CD4-positive, alpha-beta T cell (primary cell): ENCODE results near the gene CDC123. TPM values are rescaled to one million over a fixed set of nuclear protein-coding genes. Genes with fewer than 3 reads are reported as not detected.
A peak's percentile ranks its signal among the peaks of the same experiment; 100 is the strongest.
"Not testable (repeated sequence)": the region's sequence is repeated elsewhere in the genome, so short reads cannot be mapped to it uniquely, and the experiment has no call there.

Experiments
- ATAC-seq: fragments of 200-7000 bp; cut with Tn5 transposase; one replicate; pipeline ENCODE4 v1.10.0; 2022; ENCODE audit warnings: mild to moderate bottlenecking; ENCODE audit not compliant: poor library complexity
- CTCF ChIA-PET: fragments of 350-600 bp; sonication (Branson Sonifier 250); formaldehyde crosslinking; loops from one replicate; lab custom pipeline; 2021; ENCODE audit warnings: antibody characterized with exemption, inconsistent platforms; lab: Charles Lee
- POLR2A ChIA-PET: fragments of 350-600 bp; sonication (Branson Sonifier 250); formaldehyde crosslinking; loops from one replicate; lab custom pipeline; 2021; ENCODE audit warnings: antibody characterized with exemption, inconsistent platforms; lab: Charles Lee
- DNase-seq, 14 experiments: peaks; one replicate each; pipeline ENCODE4 v3.0.0-alpha.2; 2013 to 2020; ENCODE audit warnings: mixed read lengths in 2 of 14
- H3K27ac ChIP-seq, 2 donors: one replicate each; pipeline versions ENCODE4 v1.5.1 to v1.7.0; 2013; ENCODE audit warnings: low read length in 2 of 2, low read depth in 1 of 2, mild to moderate bottlenecking in 1 of 2
- H3K27me3 ChIP-seq, 2 experiments: 1 replicate in 1 of 2; 2 replicates in 1 of 2; pipeline versions ENCODE4 v1.6.1 to v1.7.0; 2013; ENCODE audit warnings: low read length in 2 of 2, control low read depth in 1 of 2, mild to moderate bottlenecking in 1 of 2, moderate library complexity in 1 of 2; ENCODE audit not compliant: insufficient read depth in 2 of 2, control insufficient read depth in 1 of 2
- H3K36me3 ChIP-seq: one replicate; pipeline ENCODE4 v1.6.1; 2013; ENCODE audit warnings: low read length, control low read depth; ENCODE audit not compliant: insufficient read depth
- H3K4me1 ChIP-seq: one replicate; pipeline ENCODE4 v1.6.1; 2013; ENCODE audit warnings: low read length, control low read depth; ENCODE audit not compliant: insufficient read depth
- H3K4me3 ChIP-seq: one replicate; pipeline ENCODE4 v1.5.1; 2013; ENCODE audit warnings: mild to moderate bottlenecking, low read length, moderate library complexity
- H3K9me3 ChIP-seq, 2 experiments: 1 replicate in 1 of 2; 2 replicates in 1 of 2; pipeline versions ENCODE4 v1.6.1 to v1.7.0; 2013; ENCODE audit warnings: low read length in 2 of 2, mild to moderate bottlenecking in 2 of 2, control low read depth in 1 of 2, moderate library complexity in 1 of 2; ENCODE audit not compliant: control insufficient read depth in 1 of 2, insufficient read depth in 1 of 2
- H3K27ac Mint-ChIP-seq: one replicate; pipeline ENCODE4 v1.8.0; 2020; ENCODE audit warnings: mixed read lengths
- H3K27me3 Mint-ChIP-seq: one replicate; pipeline ENCODE4 v1.8.0; 2021; ENCODE audit warnings: mixed read lengths
- H3K36me3 Mint-ChIP-seq: one replicate; pipeline ENCODE4 v1.8.0; 2021; ENCODE audit warnings: low read depth, mixed read lengths
- H3K4me1 Mint-ChIP-seq: one replicate; pipeline ENCODE4 v1.8.0; 2021; ENCODE audit warnings: low read depth, mixed read lengths
- H3K4me3 Mint-ChIP-seq: one replicate; pipeline ENCODE4 v1.8.0; 2020; ENCODE audit warnings: mild to moderate bottlenecking, mixed read lengths
- H3K9me3 Mint-ChIP-seq: one replicate; pipeline ENCODE4 v1.8.0; 2020; ENCODE audit warnings: mixed read lengths
- CTCF ChIP-seq: fragments of 200-600 bp; IDR thresholded peaks from one replicate; pipeline ENCODE4 v1.8.0; 2022; ENCODE audit warnings: antibody characterized with exemption, mild to moderate bottlenecking
- intact Hi-C, 2 experiments: fragments of 100-400 bp; cut with DNase I in 1 of 2; cut with micrococcal nuclease in 1 of 2; formaldehyde crosslinking; loops; one replicate each; pipeline versions ENCODE4 v1.15.1 to v1.9.0; 2023 to 2025; cut with DNase I, micrococcal nuclease
- total RNA-seq, 174 experiments: library from RNA in 2 of 174; stranded (reverse) in 2 of 174; gene quantifications; one replicate each; pipeline ENCODE4 v1.2.3 and lab custom pipeline; 2021 to 2026

CDC123 gene
- total RNA-seq, 2 experiments from 2014 or later: 34.7 to 40.5 TPM

GRCh38 chr10:12250181-12250580 is 54.2 kb downstream of the CDC123 start:
- Histone ChIP-seq H3K27me3 (no peaks in the 10 kb centered on the region), H3K27ac (no peak overlapping the region), H3K4me1 (no peaks in the 10 kb centered on the region), H3K4me3 (no peak overlapping the region), H3K9me3 (no peaks in the 10 kb centered on the region), H3K36me3 (peaks cover 40% of the 10 kb centered on the region)
- H3K4me3 Mint-ChIP-seq: no peak overlapping the region
- no peaks in the 10 kb centered on the region for H3K27me3 Mint-ChIP-seq
- no peak overlapping the region for H3K27ac Mint-ChIP-seq
- no peaks in the 10 kb centered on the region for H3K9me3 Mint-ChIP-seq
- POLR2A ChIA-PET: no interaction called here
- no peaks in the 10 kb centered on the region for H3K4me1 Mint-ChIP-seq
- no peak for DNase-seq
- intact Hi-C loops: no loop called here
- no peak for TF ChIP-seq CTCF
- CTCF ChIA-PET: no interaction called here
- ATAC-seq: no peak
- peaks cover 48% of the 10 kb centered on the region for H3K36me3 Mint-ChIP-seq

- intact Hi-C loops, H3K27me3 Mint-ChIP-seq, CTCF ChIA-PET, POLR2A ChIA-PET, H3K27ac Mint-ChIP-seq, H3K4me3 Mint-ChIP-seq, H3K4me1 ChIP-seq, H3K9me3 ChIP-seq, H3K27ac ChIP-seq, H3K4me1 Mint-ChIP-seq, ATAC-seq, H3K27me3 ChIP-seq, H3K9me3 Mint-ChIP-seq, H3K4me3 ChIP-seq, DNase-seq: not testable (repeated sequence)
- H3K36me3 Mint-ChIP-seq: peaks cover 43% of the 10 kb centered on the region
- peaks cover 36% of the 10 kb centered on the region for H3K36me3 ChIP-seq
These were observed 54.7 kb downstream of the CDC123 start for GRCh38 chr10:12250702-12251101.

GRCh38 chr10:12251581-12251980 is 55.6 kb downstream of the CDC123 start:
- no peak for ATAC-seq
- Mint-ChIP-seq H3K4me1 (no peaks in the 10 kb centered on the region), H3K9me3 (no peaks in the 10 kb centered on the region), H3K36me3 (peaks cover 34% of the 10 kb centered on the region), H3K27ac (no peak overlapping the region), H3K27me3 (no peaks in the 10 kb centered on the region), H3K4me3 (no peak overlapping the region)
- peaks cover 27% of the 10 kb centered on the region for H3K36me3 ChIP-seq
- intact Hi-C loops: no loop called here
- no peak for DNase-seq
- H3K4me1 ChIP-seq: no peaks in the 10 kb centered on the region
- H3K27ac ChIP-seq: no peak overlapping the region
- H3K4me3 ChIP-seq: no peak overlapping the region
- TF ChIP-seq CTCF: no peak
- ChIA-PET POLR2A (interaction anchor here (0.7 kb wide), 1 partner anchor 404 kb away, joined by 3 read pairs; no protein-coding TSS in a partner anchor), CTCF (no interaction called here)
- no peaks in the 10 kb centered on the region for H3K9me3 ChIP-seq
- H3K27me3 ChIP-seq: no peaks in the 10 kb centered on the region

- no peaks in the 10 kb centered on the region for H3K27me3 ChIP-seq
- POLR2A ChIA-PET: interaction anchor here (0.6 kb wide), 1 partner anchor 133 kb away, joined by 3 read pairs; no protein-coding TSS in a partner anchor
- Mint-ChIP-seq H3K4me3 (no peak overlapping the region), H3K36me3 (peaks cover 24% of the 10 kb centered on the region), H3K27me3 (no peaks in the 10 kb centered on the region), H3K4me1 (no peaks in the 10 kb centered on the region), H3K9me3 (no peaks in the 10 kb centered on the region), H3K27ac (no peak overlapping the region)
- H3K4me3 ChIP-seq: no peak overlapping the region
- DNase-seq (peak in 2 of 14 experiments; percentile 27 to 32), ATAC-seq (no peak)
- peaks cover 21% of the 10 kb centered on the region for H3K36me3 ChIP-seq
- no peaks in the 10 kb centered on the region for H3K9me3 ChIP-seq
- TF ChIP-seq CTCF: no peak
- no peak overlapping the region for H3K27ac ChIP-seq
- intact Hi-C loops: no loop called here
- CTCF ChIA-PET: no interaction called here
- H3K4me1 ChIP-seq: no peaks in the 10 kb centered on the region
These were observed 57.0 kb downstream of the CDC123 start for GRCh38 chr10:12252882-12253546.
